Ramos (cell line): ENCODE measurements around the gene BANK1.

Experiments used
- in situ Hi-C: fragments of 300-500 bp; cut with MboI; formaldehyde crosslinking; loops from one replicate; pipeline ENCODE4 v1.14.3; 2022; ENCODE audit warnings: low sequenced_read_pairs; ENCODE audit not compliant: unreplicated experiment

BANK1 gene

DNA sequence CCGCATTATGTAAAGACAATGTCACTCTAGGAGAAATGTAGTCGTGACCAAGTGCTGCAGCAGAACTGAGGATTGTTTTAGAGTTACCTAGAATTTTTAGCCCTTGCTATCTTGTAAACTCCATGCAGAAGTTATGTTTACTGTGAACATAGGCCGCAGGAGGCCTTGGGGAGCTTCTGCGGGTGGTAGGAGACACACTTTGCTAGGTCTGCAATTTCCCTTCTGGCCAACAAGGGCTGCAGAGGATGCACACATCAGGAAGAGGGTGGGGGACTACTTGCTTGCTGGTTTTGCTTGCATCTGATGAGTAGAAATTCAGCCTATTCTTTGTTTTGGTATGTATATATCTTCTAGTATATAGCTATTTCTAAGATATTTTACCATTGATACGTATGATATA lies 23.1 kb downstream of the BANK1 start:
- in situ Hi-C loops = no loop called here

- in situ Hi-C loops = no loop called here
These were observed 27.8 kb downstream of the BANK1 start for GRCh38 chr4:101818362-101818761.

GRCh38 chr4:101823864-101824263 lies 33.3 kb downstream of the BANK1 start:
- in situ Hi-C loops = no loop called here

DNA sequence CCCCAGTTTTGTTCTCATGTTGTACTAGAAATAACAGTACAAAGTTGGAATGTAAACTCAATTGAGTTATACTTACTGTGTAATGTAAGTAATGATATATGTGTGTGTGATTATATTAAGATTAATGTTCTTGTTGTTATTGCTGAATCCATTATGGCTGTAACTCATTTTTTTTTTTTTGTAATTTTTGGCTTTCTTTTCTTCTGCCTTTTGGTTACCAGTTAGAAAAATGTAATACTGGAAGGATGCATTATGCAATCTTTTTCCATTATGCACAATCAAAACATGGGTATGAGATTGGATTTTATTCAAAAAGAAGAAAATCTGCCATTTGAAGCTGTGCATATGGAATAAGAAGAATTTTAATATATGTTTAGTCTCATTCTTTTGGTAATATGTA lies 34.0 kb downstream of the BANK1 start:
- in situ Hi-C loops = no loop called here

DNA sequence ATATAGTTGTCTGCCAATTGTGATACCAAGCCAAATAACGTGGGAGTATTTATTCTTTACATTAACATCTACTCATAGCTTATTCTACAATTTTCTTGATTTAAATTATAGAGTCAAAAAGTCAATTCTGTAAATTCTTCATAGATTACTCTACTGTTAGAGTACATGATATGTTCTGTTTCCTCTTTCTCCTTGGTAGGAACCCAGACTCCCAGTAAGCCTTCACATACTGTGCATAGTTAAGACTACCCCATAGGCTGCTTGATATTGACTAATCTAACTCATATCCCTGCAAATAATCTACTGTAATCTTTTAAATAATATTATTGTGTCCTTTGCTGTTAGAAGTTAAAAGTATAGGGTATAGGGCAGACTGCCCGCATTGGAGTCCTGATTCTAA lies 35.4 kb downstream of the BANK1 start:
- in situ Hi-C loops = no loop called here

- in situ Hi-C loops = no loop called here
These were observed 41.3 kb downstream of the BANK1 start for GRCh38 chr4:101831816-101832215.

GRCh38 chr4:101833480-101833879 lies 43.0 kb downstream of the BANK1 start:
- in situ Hi-C loops = no loop called here

DNA sequence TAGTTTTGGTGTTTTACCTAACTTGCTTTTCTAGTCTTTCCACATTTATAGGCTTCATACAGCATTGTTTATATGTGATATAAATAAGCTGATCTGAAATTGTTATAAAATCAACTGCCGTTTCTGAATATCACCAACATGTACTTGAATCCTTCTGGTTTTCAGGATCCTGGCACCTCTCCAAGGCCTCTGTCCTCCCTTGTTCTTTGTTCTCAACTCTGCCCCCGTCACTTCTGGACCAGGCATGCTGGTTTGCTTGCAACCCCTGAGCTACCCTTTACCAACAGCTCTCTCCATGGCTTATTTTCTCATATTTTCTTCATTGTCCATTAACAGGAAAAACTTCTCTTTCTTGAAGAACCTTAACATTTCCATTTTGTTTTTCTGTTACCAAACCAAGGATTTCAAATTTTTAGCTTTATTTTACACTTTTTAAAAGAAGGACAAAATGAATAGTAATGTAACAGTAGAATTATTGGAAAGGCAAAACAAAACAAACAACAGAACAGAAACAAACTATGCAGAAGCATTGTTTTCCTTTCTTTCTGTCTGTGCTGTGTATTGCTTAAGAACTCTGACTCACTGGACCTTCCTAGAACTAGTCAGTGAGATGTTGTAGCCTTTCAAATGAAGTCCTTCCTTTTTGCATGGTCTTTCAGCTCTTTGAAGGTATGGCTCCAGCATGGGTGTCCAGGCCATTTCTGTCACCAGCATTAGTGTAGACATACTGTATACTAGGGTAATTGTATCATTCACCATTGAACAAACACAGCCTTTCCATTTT lies 44.8 kb downstream of the BANK1 start:
- in situ Hi-C loops = no loop called here

GRCh38 chr4:101843054-101843453 lies 52.5 kb downstream of the BANK1 start:
- in situ Hi-C loops = no loop called here

DNA sequence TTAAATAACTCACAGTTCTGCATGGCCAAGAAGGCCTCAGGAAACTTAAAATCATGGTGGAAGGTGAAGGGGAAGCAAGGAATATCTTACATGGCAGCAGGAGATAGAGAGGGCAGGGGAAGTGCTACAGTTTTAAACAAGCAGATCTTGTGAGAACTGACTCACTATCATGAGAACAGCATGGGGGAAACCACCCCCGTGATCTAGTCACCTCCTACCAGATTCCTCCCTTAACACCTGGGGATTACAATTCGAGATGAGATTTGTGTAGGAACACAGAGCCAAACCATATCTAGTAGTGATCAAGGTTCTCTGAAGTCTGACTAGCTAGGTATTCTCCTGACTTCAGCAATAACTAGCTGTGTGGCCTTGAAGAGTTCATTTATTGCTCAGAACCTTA lies 56.0 kb downstream of the BANK1 start:
- in situ Hi-C loops = no loop called here

GRCh38 chr4:101850698-101851097 lies 60.2 kb downstream of the BANK1 start:
- in situ Hi-C loops = no loop called here

DNA sequence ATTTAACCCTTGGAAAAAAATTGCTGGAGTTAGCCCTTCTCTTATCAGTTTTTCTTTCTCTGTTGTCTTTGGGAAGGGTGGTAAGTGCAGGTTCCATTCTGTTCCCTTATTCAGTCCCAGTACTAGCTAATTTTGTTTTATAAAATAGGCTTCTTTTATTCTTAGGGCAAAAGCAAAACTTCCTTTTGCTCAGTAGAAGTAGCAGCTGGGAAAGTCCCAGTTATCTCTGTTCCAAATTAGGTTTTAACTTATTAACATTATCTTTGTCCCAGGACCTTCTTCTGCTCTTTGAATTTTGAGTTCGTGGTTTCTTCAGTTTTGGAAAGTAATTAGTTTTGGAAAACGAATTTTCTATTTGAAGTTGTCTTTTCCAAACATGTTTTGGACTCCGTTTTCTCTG lies 61.1 kb downstream of the BANK1 start:
- in situ Hi-C loops = no loop called here

DNA sequence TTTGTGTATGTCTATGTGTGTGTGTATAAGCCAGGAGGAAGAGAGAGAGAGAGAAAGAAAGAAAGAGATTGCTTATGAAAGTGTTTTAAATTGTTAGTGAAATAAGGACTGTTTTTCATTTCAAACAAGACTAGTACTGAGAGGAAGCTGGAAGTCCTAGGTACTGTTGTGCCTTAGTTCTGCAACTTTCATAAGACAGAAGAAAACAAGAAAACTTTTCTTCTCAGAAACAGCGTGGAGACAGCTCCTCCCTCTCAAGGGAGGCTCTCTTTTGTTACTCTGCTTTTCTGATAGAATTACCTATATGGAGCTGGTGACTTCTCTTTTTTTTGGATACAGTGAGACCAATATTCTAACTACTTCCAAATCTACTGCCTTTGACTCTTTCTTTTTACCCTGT lies 62.5 kb downstream of the BANK1 start:
- in situ Hi-C loops = no loop called here

GRCh38 chr4:101853691-101854090 lies 63.2 kb downstream of the BANK1 start:
- in situ Hi-C loops = no loop called here

GRCh38 chr4:101855239-101855638 lies 64.7 kb downstream of the BANK1 start:
- in situ Hi-C loops = no loop called here

DNA sequence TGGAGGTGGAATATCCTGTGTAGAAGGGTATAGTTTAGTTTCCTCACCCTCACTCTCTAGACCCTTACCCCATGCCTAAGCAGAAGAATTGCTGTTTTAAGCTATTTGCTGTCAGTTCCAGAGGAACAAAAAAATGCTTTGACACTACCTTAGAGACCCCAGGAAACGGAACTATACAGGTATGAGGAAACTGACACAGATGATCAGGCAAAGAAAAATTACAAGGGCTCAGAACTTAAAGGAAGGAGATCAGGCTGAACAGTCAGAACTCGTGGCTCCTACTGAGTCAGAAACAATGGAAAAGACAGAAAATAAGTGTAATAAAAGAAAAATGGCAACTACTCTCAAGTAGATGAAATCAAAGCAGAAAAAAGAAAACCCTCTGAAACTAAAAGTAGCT lies 65.6 kb downstream of the BANK1 start:
- in situ Hi-C loops = no loop called here

DNA sequence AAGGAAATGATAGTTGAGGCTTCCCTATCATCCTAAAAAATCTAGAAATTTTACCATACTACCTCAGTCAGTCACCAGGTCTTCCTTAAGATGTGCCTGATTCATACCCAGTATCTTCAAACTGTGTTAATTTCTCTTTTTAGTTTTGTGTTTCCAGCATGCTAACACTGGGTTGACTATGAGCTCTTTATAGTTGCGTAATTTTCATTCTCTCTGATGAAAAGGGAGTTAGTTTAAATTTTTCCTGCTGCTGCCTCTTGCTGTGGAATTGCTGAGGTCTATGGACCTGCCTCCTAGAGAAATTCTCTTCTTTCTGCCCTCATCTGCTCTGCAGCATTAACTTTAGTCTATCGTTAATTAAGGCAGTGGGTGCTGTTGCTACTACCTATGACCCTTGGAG lies 66.6 kb downstream of the BANK1 start:
- in situ Hi-C loops = no loop called here

GRCh38 chr4:101858641-101859040 lies 68.1 kb downstream of the BANK1 start:
- in situ Hi-C loops = no loop called here

GRCh38 chr4:101862595-101862994 lies 72.1 kb downstream of the BANK1 start:
- in situ Hi-C loops = no loop called here

DNA sequence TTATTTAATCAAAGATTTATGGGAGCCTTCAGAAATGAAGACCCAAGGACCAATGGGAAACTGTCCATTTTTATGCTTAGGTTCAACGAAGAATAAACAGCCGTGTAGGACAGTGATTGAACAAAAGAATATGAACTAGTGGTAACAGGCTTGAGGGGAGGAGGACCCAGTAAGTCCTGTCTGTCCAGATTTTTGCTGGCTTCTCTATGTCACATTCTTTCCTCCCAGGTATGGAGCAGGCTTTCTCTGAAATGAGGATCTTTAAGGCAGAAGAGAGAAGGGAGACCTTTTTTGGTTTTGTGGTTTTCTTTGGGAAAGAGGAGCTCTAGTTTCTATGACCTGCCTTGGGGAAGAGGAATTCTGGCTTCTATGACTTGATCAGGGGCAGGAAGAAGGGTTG lies 74.1 kb downstream of the BANK1 start:
- in situ Hi-C loops = no loop called here

DNA sequence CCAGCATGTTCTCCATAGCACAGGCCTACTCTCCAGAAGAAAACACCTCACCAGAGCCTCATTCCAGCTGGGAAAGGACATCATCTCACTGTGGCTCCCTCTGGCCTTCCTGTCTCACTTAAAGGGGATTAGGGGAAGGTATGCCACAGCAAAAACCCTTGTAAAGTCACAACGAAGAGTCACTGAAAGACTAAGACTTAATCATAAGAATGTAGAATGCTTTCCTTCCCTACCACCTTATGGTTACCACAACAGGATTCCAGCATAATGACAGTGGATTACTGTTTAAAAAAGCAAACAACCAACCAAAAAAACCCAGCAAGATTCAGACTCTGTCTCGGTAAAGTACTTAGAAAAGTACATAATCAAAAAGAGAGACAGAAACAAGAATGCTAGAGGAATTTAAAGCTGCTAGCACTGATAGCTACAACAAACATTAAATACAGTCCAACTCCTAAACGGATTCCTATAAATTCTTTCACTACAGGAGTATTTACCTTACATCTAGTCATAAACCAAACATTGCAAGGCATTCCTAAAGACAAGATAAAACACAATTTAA lies 75.1 kb downstream of the BANK1 start:
- in situ Hi-C loops = no loop called here

DNA sequence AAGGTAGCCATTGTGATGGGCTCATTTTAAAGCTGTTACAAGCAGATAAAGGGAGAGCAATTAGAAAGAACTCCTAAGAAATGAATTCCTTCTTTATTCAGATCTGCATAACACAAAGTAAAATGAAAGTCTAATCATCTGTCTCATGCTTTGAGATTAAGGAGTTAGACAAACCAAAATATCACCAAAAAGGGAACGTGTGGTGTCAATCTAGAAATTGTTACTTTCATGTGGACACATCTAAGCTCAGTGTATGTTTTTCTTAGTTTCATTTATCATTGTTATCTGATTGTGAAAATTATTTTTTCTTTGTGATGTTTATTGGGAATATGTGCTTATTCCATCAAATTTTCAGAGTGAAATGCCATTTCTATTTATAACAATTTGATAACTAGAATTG lies 80.3 kb downstream of the BANK1 start:
- in situ Hi-C loops = no loop called here
